Liver (tissue), 9 donors: Measurements from ENCODE around the gene CUBN. TPM values are rescaled to one million over a fixed set of nuclear protein-coding genes. Genes with fewer than 3 reads are reported as not detected.

Source experiments
- DNase-seq: peaks from one replicate; pipeline ENCODE4 v3.0.0-alpha.2; 2017; ENCODE audit warnings: low spot score
- H3K27ac ChIP-seq, 2 donors: one replicate each; pipeline ENCODE4 v1.7.0; 2013; ENCODE audit warnings: inconsistent platforms in 2 of 2, low read length in 2 of 2, control low read depth in 1 of 2, low read depth in 1 of 2, mild to moderate bottlenecking in 1 of 2
- H3K27me3 ChIP-seq, 4 donors: one replicate each; pipeline versions ENCODE4 v1.6.1 to v1.7.0; 2013; ENCODE audit warnings: low read length in 3 of 4, inconsistent platforms in 1 of 4, mild to moderate bottlenecking in 1 of 4, moderate library complexity in 1 of 4; ENCODE audit not compliant: control insufficient read depth in 4 of 4, insufficient read depth in 4 of 4
- H3K36me3 ChIP-seq, 4 donors: one replicate each; pipeline versions ENCODE4 v1.6.1 to v1.7.0; 2013; ENCODE audit warnings: low read length in 3 of 4, mild to moderate bottlenecking in 3 of 4, low read depth in 1 of 4, moderate library complexity in 1 of 4; ENCODE audit not compliant: control insufficient read depth in 4 of 4, insufficient read depth in 3 of 4
- H3K4me1 ChIP-seq, 4 donors: one replicate each; pipeline versions ENCODE4 v1.6.1 to v1.7.0; 2013; ENCODE audit warnings: low read length in 3 of 4, mild to moderate bottlenecking in 3 of 4, moderate library complexity in 1 of 4; ENCODE audit not compliant: control insufficient read depth in 4 of 4, insufficient read depth in 4 of 4
- H3K4me3 ChIP-seq, 3 donors: one replicate each; pipeline versions ENCODE4 v1.6.1 to v1.7.0; 2013; ENCODE audit warnings: low read length in 3 of 3, control low read depth in 1 of 3, low read depth in 1 of 3, mild to moderate bottlenecking in 1 of 3
- H3K9ac ChIP-seq, 2 donors: one replicate each; pipeline ENCODE4 v1.7.0; 2013; ENCODE audit warnings: low read length in 2 of 2, mild to moderate bottlenecking in 2 of 2, moderate library complexity in 2 of 2, control low read depth in 1 of 2, low read depth in 1 of 2
- H3K9me3 ChIP-seq, 4 donors: one replicate each; pipeline versions ENCODE4 v1.6.1 to v1.7.0; 2013; ENCODE audit warnings: low read length in 3 of 4; ENCODE audit not compliant: control insufficient read depth in 4 of 4
- EGR1 ChIP-seq, 2 donors: IDR thresholded peaks; 2 replicates each; pipeline ENCODE4 v1.6.1; 2016 to 2018; ENCODE audit warnings: antibody characterized with exemption in 2 of 2, low read depth in 2 of 2
- FOXA1 ChIP-seq: IDR thresholded peaks from 2 replicates; pipeline ENCODE4 v1.6.1; 2016; ENCODE audit warnings: antibody characterized with exemption
- FOXA2 ChIP-seq: IDR thresholded peaks from 2 replicates; pipeline ENCODE4 v1.6.1; 2016; ENCODE audit warnings: antibody characterized with exemption
- GABPA ChIP-seq, 2 donors: IDR thresholded peaks in 1 of 2; conservative IDR thresholded peaks in 1 of 2; 2 replicates each; pipeline ENCODE4 v1.6.1; 2016; ENCODE audit warnings: antibody characterized with exemption in 2 of 2, mild to moderate bottlenecking in 1 of 2, moderate library complexity in 1 of 2
- HNF4A ChIP-seq, 2 donors: conservative IDR thresholded peaks; 2 replicates each; pipeline ENCODE4 v1.6.1; 2016; ENCODE audit warnings: antibody characterized with exemption in 2 of 2, mild to moderate bottlenecking in 2 of 2
- HNF4G ChIP-seq: IDR thresholded peaks from 2 replicates; pipeline ENCODE4 v1.6.1; 2016; ENCODE audit warnings: antibody characterized with exemption
- NR2F2 ChIP-seq: IDR thresholded peaks from 2 replicates; pipeline ENCODE4 v1.6.1; 2016; ENCODE audit warnings: antibody characterized with exemption
- RXRA ChIP-seq, 2 donors: IDR thresholded peaks; 2 replicates each; pipeline ENCODE4 v1.6.1; 2017 to 2018; ENCODE audit warnings: antibody characterized with exemption in 2 of 2, mild to moderate bottlenecking in 1 of 2
- TAF1 ChIP-seq: conservative IDR thresholded peaks from 2 replicates; pipeline ENCODE4 v1.6.1; 2016; ENCODE audit warnings: antibody characterized with exemption, mild to moderate bottlenecking
- YY1 ChIP-seq: IDR thresholded peaks from 2 replicates; pipeline ENCODE4 v1.6.1; 2016; ENCODE audit warnings: antibody characterized with exemption, mild to moderate bottlenecking
- WGBS: extraction: QIAGEN DNeasy Blood & Tissue Kit; methylation state at CpG from one replicate; pipeline ENCODE4 v1.1.7; 2013; 5-methylcytosine and 5-hydroxymethylcytosine counted together
- polyA plus RNA-seq, 2 donors: library from polyadenylated mRNA; stranded (reverse) in 1 of 2; unstranded in 1 of 2; fragments of 200-250 nt in 1 of 2; fragments of >200 nt in 1 of 2; fragmentation: Nextera tagmentation in 1 of 2; extraction: Ambion mirVana in 1 of 2; gene quantifications; one replicate each; pipeline versions ENCODE4 v1.2.1 to v1.2.3, GENCODE V29; 2013 to 2015
- total RNA-seq, 2 donors: library from RNA; depleted of rRNA; stranded (reverse); fragments of >200 nt; gene quantifications; one replicate each; pipeline ENCODE4 v1.2.3, GENCODE V29; 2014
- TF ChIP-seq, protein P1 (sequence below): IDR thresholded peaks from 2 replicates; pipeline ENCODE4 v1.6.1; 2016; ENCODE audit warnings: antibody characterized with exemption, mild to moderate bottlenecking
- TF ChIP-seq, protein P2 (sequence below): fragments of 150-350 bp; IDR thresholded peaks from 2 replicates; pipeline ENCODE4 v1.5.1; 2017; ENCODE audit warnings: improper control_type of control experiment, low read depth, low read length; ENCODE audit not compliant: missing input control
- TF ChIP-seq, protein P3 (sequence below): IDR thresholded peaks from 2 replicates; pipeline ENCODE4 v1.6.1; 2016; ENCODE audit warnings: antibody characterized with exemption
- TF ChIP-seq, protein P4 (sequence below): IDR thresholded peaks from 2 replicates; pipeline ENCODE4 v1.6.1; 2016; ENCODE audit warnings: antibody characterized with exemption
- donor health status: healthy.
- donor health status: healthy.
- donor health status: healthy.
- donor health status: healthy.
- donor health status: healthy.

The CUBN gene
- total and polyA plus RNA-seq, 4 donors, result 0.01 to 0.67 (median 0.30) TPM

DNA sequence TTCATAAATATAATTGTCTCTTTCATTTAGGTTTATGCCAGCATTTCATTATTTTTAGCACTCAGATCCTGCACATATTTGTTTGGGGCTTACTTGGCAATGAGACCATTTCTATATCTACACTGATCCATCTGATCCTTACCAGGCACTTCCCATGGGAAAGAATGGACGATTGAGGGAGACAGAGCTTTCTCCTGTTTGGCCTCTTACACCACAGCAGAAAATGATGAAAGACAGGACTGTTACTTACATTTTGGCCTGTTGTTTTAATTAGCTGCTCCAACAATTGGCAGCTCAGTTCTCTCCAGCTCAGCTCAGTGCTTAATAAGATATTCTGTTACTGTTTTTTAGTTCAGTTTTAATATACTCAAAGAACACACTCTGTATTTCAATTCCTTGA, 234.8 kb downstream of the CUBN start:
- Histone ChIP-seq H3K9ac (no peak overlapping the region), H3K36me3 (no peaks in the 10 kb centered on the region), H3K9me3 (no peaks in the 10 kb centered on the region), H3K27me3 (peaks cover 0 to 3% (median 1%) of the 10 kb centered on the region in 4 donors), H3K4me3 (no peak overlapping the region), H3K27ac (no peak overlapping the region), H3K4me1 (peaks cover 0 to 8% (median 0%) of the 10 kb centered on the region in 4 donors)
- TF ChIP-seq NR2F2, result no peak
- no peak for TF ChIP-seq TAF1
- TF ChIP-seq, protein P1, sequence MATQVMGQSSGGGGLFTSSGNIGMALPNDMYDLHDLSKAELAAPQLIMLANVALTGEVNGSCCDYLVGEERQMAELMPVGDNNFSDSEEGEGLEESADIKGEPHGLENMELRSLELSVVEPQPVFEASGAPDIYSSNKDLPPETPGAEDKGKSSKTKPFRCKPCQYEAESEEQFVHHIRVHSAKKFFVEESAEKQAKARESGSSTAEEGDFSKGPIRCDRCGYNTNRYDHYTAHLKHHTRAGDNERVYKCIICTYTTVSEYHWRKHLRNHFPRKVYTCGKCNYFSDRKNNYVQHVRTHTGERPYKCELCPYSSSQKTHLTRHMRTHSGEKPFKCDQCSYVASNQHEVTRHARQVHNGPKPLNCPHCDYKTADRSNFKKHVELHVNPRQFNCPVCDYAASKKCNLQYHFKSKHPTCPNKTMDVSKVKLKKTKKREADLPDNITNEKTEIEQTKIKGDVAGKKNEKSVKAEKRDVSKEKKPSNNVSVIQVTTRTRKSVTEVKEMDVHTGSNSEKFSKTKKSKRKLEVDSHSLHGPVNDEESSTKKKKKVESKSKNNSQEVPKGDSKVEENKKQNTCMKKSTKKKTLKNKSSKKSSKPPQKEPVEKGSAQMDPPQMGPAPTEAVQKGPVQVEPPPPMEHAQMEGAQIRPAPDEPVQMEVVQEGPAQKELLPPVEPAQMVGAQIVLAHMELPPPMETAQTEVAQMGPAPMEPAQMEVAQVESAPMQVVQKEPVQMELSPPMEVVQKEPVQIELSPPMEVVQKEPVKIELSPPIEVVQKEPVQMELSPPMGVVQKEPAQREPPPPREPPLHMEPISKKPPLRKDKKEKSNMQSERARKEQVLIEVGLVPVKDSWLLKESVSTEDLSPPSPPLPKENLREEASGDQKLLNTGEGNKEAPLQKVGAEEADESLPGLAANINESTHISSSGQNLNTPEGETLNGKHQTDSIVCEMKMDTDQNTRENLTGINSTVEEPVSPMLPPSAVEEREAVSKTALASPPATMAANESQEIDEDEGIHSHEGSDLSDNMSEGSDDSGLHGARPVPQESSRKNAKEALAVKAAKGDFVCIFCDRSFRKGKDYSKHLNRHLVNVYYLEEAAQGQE, result no peak
- TF ChIP-seq YY1, result no peak
- TF ChIP-seq, protein P2, sequence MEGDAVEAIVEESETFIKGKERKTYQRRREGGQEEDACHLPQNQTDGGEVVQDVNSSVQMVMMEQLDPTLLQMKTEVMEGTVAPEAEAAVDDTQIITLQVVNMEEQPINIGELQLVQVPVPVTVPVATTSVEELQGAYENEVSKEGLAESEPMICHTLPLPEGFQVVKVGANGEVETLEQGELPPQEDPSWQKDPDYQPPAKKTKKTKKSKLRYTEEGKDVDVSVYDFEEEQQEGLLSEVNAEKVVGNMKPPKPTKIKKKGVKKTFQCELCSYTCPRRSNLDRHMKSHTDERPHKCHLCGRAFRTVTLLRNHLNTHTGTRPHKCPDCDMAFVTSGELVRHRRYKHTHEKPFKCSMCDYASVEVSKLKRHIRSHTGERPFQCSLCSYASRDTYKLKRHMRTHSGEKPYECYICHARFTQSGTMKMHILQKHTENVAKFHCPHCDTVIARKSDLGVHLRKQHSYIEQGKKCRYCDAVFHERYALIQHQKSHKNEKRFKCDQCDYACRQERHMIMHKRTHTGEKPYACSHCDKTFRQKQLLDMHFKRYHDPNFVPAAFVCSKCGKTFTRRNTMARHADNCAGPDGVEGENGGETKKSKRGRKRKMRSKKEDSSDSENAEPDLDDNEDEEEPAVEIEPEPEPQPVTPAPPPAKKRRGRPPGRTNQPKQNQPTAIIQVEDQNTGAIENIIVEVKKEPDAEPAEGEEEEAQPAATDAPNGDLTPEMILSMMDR, result no peak
- TF ChIP-seq FOXA1, result no peak
- TF ChIP-seq HNF4G, result no peak
- TF ChIP-seq EGR1 (IDR thresholded peaks at IDR 0.05; ENCODE audit: low read depth in 2 of 2), result no peak
- TF ChIP-seq HNF4A (conservative IDR thresholded peaks at IDR 0.05), result no peak
- TF ChIP-seq RXRA (IDR thresholded peaks at IDR 0.05), result no peak
- TF ChIP-seq, protein P3, sequence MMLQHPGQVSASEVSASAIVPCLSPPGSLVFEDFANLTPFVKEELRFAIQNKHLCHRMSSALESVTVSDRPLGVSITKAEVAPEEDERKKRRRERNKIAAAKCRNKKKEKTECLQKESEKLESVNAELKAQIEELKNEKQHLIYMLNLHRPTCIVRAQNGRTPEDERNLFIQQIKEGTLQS, result no peak
- no peak for TF ChIP-seq FOXA2
- TF ChIP-seq, protein P4, sequence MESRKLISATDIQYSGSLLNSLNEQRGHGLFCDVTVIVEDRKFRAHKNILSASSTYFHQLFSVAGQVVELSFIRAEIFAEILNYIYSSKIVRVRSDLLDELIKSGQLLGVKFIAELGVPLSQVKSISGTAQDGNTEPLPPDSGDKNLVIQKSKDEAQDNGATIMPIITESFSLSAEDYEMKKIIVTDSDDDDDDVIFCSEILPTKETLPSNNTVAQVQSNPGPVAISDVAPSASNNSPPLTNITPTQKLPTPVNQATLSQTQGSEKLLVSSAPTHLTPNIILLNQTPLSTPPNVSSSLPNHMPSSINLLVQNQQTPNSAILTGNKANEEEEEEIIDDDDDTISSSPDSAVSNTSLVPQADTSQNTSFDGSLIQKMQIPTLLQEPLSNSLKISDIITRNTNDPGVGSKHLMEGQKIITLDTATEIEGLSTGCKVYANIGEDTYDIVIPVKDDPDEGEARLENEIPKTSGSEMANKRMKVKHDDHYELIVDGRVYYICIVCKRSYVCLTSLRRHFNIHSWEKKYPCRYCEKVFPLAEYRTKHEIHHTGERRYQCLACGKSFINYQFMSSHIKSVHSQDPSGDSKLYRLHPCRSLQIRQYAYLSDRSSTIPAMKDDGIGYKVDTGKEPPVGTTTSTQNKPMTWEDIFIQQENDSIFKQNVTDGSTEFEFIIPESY, result no peak
- DNase-seq, result no peak
- 69% methylated on average over 1 of the region's 1 CpG for WGBS

DNA sequence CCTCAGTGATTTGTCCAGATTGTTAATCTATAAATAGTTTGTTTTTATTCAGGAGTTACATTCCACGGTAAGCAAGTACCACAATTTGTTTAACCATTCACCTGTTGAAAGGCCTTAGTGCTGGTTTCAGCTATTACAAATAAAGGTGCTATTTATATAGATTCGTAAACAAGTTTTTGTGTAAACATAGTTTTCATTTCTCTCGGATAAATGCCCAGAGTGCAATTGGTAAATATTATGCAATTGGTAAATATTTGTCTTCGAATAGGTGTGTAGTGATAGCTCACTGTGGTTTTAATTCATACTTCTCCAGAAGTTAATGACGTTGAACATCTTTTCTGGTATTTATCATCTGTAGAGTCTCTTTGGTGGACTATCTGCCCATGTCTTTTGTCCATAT, 235.9 kb downstream of the CUBN start:
- H3K4me3 ChIP-seq, result no peak overlapping the region
- no peak for DNase-seq
- 28% methylated on average over 5 of the region's 5 CpGs for WGBS
- H3K27me3 ChIP-seq, result peaks cover 0 to 3% (median 0%) of the 10 kb centered on the region in 4 donors
- H3K4me1 ChIP-seq, result peaks cover 0 to 8% (median 0%) of the 10 kb centered on the region in 4 donors
- no peak overlapping the region for H3K27ac ChIP-seq
- no peak overlapping the region for H3K9ac ChIP-seq
- TF ChIP-seq TAF1 (no peak), FOXA1 (peak; percentile 53), FOXA2 (peak; percentile 63), GABPA (IDR thresholded peaks at IDR 0.05 in 1 of 2, conservative IDR thresholded peaks at IDR 0.05 in 1 of 2) (no peak)
- no peaks in the 10 kb centered on the region for H3K36me3 ChIP-seq
- no peaks in the 10 kb centered on the region for H3K9me3 ChIP-seq
